Measurements from ENCODE around the gene HSPA12B.

- TF ChIP-seq CTCF (IDR thresholded peaks at IDR 0.05; ENCODE audit: poor library complexity, severe bottlenecking) (no peak), TAF1 (IDR thresholded peaks at IDR 0.05; ENCODE audit: low read depth) (no peak), REST (IDR thresholded peaks at IDR 0.05; ENCODE audit: borderline replicate concordance) (no peak), EZH2 (IDR thresholded peaks at IDR 0.05; ENCODE audit: borderline replicate concordance, insufficient read depth, low read length, poor library complexity, severe bottlenecking) (no peak)
Measured at GRCh38 chr20:3721912-3722311, 10.6 kb upstream of the HSPA12B start.
